ENCODE data around the gene PTPRD. TPM values are rescaled to one million over a fixed set of nuclear protein-coding genes. Genes with fewer than 3 reads are reported as not detected.
A peak's percentile ranks its signal among the peaks of the same experiment; 100 is the strongest.

PTPRD gene
- total and polyA plus RNA-seq, 5 donors from 2014 or later = 0.47 TPM; not detected in 4

DNA sequence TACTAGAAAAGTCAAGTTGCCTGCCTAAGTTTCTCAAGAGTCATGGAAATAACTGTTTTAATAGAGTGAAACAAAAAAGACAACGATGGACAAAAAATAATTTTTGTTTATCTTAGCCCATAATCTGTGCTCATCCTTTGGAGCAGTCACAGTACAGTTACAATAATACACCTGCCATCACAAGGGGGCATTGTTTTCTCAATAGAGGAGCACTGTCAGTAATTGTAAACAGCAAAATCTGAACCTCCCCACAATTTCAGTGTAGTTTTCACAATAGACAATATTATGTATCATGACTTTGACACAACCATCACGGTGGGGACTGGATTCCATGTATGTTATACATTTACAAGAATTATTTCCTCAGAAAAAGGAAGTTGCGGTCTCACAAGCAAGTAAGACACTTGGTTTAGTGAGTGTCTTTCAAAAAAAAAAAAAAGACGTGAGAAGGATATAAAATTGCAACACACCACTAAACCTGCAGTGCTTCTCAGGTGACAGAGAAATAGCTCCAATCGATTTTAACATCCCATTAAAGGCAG lies 586.3 kb downstream of the PTPRD start:
- Mint-ChIP-seq H3K4me1 (no peaks in the 10 kb centered on the region), H3K27ac (no peak overlapping the region), H3K36me3 (no peaks in the 10 kb centered on the region), H3K27me3 (no peaks in the 10 kb centered on the region), H3K9me3 (peaks cover 0 to 19% (median 1%) of the 10 kb centered on the region in 7 donors), H3K4me3 (no peak overlapping the region)
- no peak overlapping the region for H3K27ac ChIP-seq (ENCODE audit: insufficient read depth, low read length, poor library complexity, severe bottlenecking)
- peaks cover 0 to 1% of the 10 kb centered on the region in 2 experiments for H3K9me3 ChIP-seq (ENCODE audit: control insufficient read depth in 2 of 2, low read length in 2 of 2)
- peak in 1 of 3 donors; percentile 3 for DNase-seq
- H3K36me3 ChIP-seq (ENCODE audit: control insufficient read depth, insufficient read depth, low read length) = no peaks in the 10 kb centered on the region
- no peak overlapping the region for H3K4me3 ChIP-seq (ENCODE audit: low read depth, low read length)
- no peaks in the 10 kb centered on the region for H3K27me3 ChIP-seq (ENCODE audit: control insufficient read depth, insufficient read depth, low read length)
- H3K4me1 ChIP-seq (ENCODE audit: control insufficient read depth, insufficient read depth, low read length, poor library complexity, severe bottlenecking) = no peaks in the 10 kb centered on the region
- no peak for ATAC-seq (ENCODE audit: low read depth in 2 of 2)

GRCh38 chr9:10015755-10016154 lies 597.0 kb downstream of the PTPRD start:
- no peaks in the 10 kb centered on the region for H3K9me3 ChIP-seq (ENCODE audit: control insufficient read depth in 2 of 2, low read length in 2 of 2)
- ATAC-seq (ENCODE audit: low read depth in 2 of 2) (no peak), DNase-seq (no peak)
- H3K27ac Mint-ChIP-seq = no peak overlapping the region
- H3K4me3 Mint-ChIP-seq = no peak overlapping the region
- H3K36me3 Mint-ChIP-seq = no peaks in the 10 kb centered on the region
- H3K27me3 Mint-ChIP-seq = no peaks in the 10 kb centered on the region
- H3K4me1 ChIP-seq (ENCODE audit: control insufficient read depth, insufficient read depth, low read length, poor library complexity, severe bottlenecking) = no peaks in the 10 kb centered on the region
- H3K36me3 ChIP-seq (ENCODE audit: control insufficient read depth, insufficient read depth, low read length) = no peaks in the 10 kb centered on the region
- no peaks in the 10 kb centered on the region for H3K4me1 Mint-ChIP-seq
- H3K27ac ChIP-seq (ENCODE audit: insufficient read depth, low read length, poor library complexity, severe bottlenecking) = no peak overlapping the region
- H3K27me3 ChIP-seq (ENCODE audit: control insufficient read depth, insufficient read depth, low read length) = no peaks in the 10 kb centered on the region
- H3K9me3 Mint-ChIP-seq = peaks cover 0 to 3% (median 0%) of the 10 kb centered on the region in 7 donors
- no peak overlapping the region for H3K4me3 ChIP-seq (ENCODE audit: low read depth, low read length)

DNA sequence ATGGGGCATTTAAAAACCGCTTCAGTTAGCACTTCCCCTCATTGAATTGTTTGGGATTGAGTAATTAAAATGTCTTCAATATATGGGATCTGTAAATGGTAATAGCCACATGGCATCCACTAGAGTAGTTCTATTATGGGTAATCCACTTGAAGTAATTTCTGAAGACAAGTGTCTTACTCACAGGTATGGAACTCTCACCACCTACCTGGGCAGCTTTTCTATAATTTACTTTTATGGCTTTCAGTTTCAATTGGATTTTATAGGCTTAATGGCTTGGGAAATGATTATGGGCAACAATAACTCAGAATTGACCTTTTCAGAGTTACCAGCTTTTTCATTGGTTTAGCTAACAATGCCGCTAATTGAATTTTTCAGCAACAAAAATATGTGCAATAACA lies 597.9 kb downstream of the PTPRD start:
- Histone ChIP-seq H3K27me3 (ENCODE audit: control insufficient read depth, insufficient read depth, low read length) (no peaks in the 10 kb centered on the region), H3K27ac (ENCODE audit: insufficient read depth, low read length, poor library complexity, severe bottlenecking) (no peak overlapping the region), H3K4me1 (ENCODE audit: control insufficient read depth, insufficient read depth, low read length, poor library complexity, severe bottlenecking) (no peaks in the 10 kb centered on the region), H3K4me3 (ENCODE audit: low read depth, low read length) (no peak overlapping the region), H3K9me3 (ENCODE audit: control insufficient read depth in 2 of 2, low read length in 2 of 2) (no peaks in the 10 kb centered on the region), H3K36me3 (ENCODE audit: control insufficient read depth, insufficient read depth, low read length) (no peaks in the 10 kb centered on the region)
- Mint-ChIP-seq H3K4me3 (no peak overlapping the region), H3K9me3 (peaks cover 0 to 3% (median 0%) of the 10 kb centered on the region in 7 donors), H3K36me3 (no peaks in the 10 kb centered on the region), H3K27ac (no peak overlapping the region), H3K27me3 (no peaks in the 10 kb centered on the region), H3K4me1 (no peaks in the 10 kb centered on the region)
- DNase-seq (no peak), ATAC-seq (ENCODE audit: low read depth in 2 of 2) (no peak)

- no peak overlapping the region for H3K4me3 Mint-ChIP-seq
- no peak overlapping the region for H3K27ac ChIP-seq (ENCODE audit: insufficient read depth, low read length, poor library complexity, severe bottlenecking)
- H3K36me3 ChIP-seq (ENCODE audit: control insufficient read depth, insufficient read depth, low read length) = no peaks in the 10 kb centered on the region
- H3K4me3 ChIP-seq (ENCODE audit: low read depth, low read length) = no peak overlapping the region
- H3K27me3 ChIP-seq (ENCODE audit: control insufficient read depth, insufficient read depth, low read length) = no peaks in the 10 kb centered on the region
- ATAC-seq (ENCODE audit: low read depth in 2 of 2) = no peak
- no peak overlapping the region for H3K27ac Mint-ChIP-seq
- no peak for DNase-seq
- no peaks in the 10 kb centered on the region for H3K4me1 ChIP-seq (ENCODE audit: control insufficient read depth, insufficient read depth, low read length, poor library complexity, severe bottlenecking)
- H3K36me3 Mint-ChIP-seq = no peaks in the 10 kb centered on the region
- peaks cover 0 to 3% (median 0%) of the 10 kb centered on the region in 7 donors for H3K9me3 Mint-ChIP-seq
- no peaks in the 10 kb centered on the region for H3K27me3 Mint-ChIP-seq
- H3K9me3 ChIP-seq (ENCODE audit: control insufficient read depth in 2 of 2, low read length in 2 of 2) = no peaks in the 10 kb centered on the region
- H3K4me1 Mint-ChIP-seq = no peaks in the 10 kb centered on the region
Observed at GRCh38 chr9:10009401-10009800, 603.4 kb downstream of the PTPRD start.

GRCh38 chr9:10008101-10008799 lies 604.6 kb downstream of the PTPRD start:
- Histone ChIP-seq H3K4me1 (ENCODE audit: control insufficient read depth, insufficient read depth, low read length, poor library complexity, severe bottlenecking) (no peaks in the 10 kb centered on the region), H3K27ac (ENCODE audit: insufficient read depth, low read length, poor library complexity, severe bottlenecking) (no peak overlapping the region), H3K4me3 (ENCODE audit: low read depth, low read length) (no peak overlapping the region), H3K27me3 (ENCODE audit: control insufficient read depth, insufficient read depth, low read length) (no peaks in the 10 kb centered on the region), H3K9me3 (ENCODE audit: control insufficient read depth in 2 of 2, low read length in 2 of 2) (no peaks in the 10 kb centered on the region), H3K36me3 (ENCODE audit: control insufficient read depth, insufficient read depth, low read length) (no peaks in the 10 kb centered on the region)
- Mint-ChIP-seq H3K4me3 (no peak overlapping the region), H3K27me3 (no peaks in the 10 kb centered on the region), H3K27ac (no peak overlapping the region), H3K36me3 (no peaks in the 10 kb centered on the region), H3K9me3 (peaks cover 0 to 3% (median 0%) of the 10 kb centered on the region in 7 donors), H3K4me1 (no peaks in the 10 kb centered on the region)
- no peak for DNase-seq
- ATAC-seq (ENCODE audit: low read depth in 2 of 2) = no peak

- no peaks in the 10 kb centered on the region for H3K4me1 Mint-ChIP-seq
- Histone ChIP-seq H3K27me3 (ENCODE audit: control insufficient read depth, insufficient read depth, low read length) (no peaks in the 10 kb centered on the region), H3K4me3 (ENCODE audit: low read depth, low read length) (no peak overlapping the region), H3K4me1 (ENCODE audit: control insufficient read depth, insufficient read depth, low read length, poor library complexity, severe bottlenecking) (no peaks in the 10 kb centered on the region), H3K27ac (ENCODE audit: insufficient read depth, low read length, poor library complexity, severe bottlenecking) (no peak overlapping the region), H3K36me3 (ENCODE audit: control insufficient read depth, insufficient read depth, low read length) (no peaks in the 10 kb centered on the region), H3K9me3 (ENCODE audit: control insufficient read depth in 2 of 2, low read length in 2 of 2) (no peaks in the 10 kb centered on the region)
- DNase-seq = no peak
- H3K9me3 Mint-ChIP-seq = peaks cover 0 to 3% (median 0%) of the 10 kb centered on the region in 7 donors
- no peak for ATAC-seq (ENCODE audit: low read depth in 2 of 2)
- H3K36me3 Mint-ChIP-seq = no peaks in the 10 kb centered on the region
- no peak overlapping the region for H3K27ac Mint-ChIP-seq
- H3K27me3 Mint-ChIP-seq = no peaks in the 10 kb centered on the region
- no peak overlapping the region for H3K4me3 Mint-ChIP-seq
Observed at GRCh38 chr9:10007356-10007755, 605.4 kb downstream of the PTPRD start.

DNA sequence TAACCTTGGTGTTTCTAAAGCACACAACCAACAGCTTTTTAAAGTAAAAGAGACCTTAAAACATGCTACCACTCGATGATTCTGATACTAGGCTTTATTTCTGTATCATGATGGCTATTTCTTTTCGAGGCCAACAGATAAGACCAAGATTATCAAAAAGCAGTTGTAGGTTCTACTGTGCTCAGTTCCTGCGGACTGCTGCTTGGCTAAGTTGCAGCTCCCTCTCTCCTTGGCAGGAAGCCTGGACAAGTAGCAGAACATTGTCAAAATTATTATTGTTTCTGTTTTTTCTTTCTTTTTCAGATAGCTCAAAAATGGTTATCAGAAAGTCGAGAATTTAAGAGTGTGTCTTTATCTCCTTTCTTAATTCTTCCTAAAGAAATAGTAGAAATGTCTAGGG lies 607.6 kb downstream of the PTPRD start:
- no peaks in the 10 kb centered on the region for H3K4me1 Mint-ChIP-seq
- no peaks in the 10 kb centered on the region for H3K27me3 Mint-ChIP-seq
- ATAC-seq (ENCODE audit: low read depth in 2 of 2) = no peak
- Histone ChIP-seq H3K27me3 (ENCODE audit: control insufficient read depth, insufficient read depth, low read length) (no peaks in the 10 kb centered on the region), H3K27ac (ENCODE audit: insufficient read depth, low read length, poor library complexity, severe bottlenecking) (no peak overlapping the region), H3K4me3 (ENCODE audit: low read depth, low read length) (no peak overlapping the region), H3K36me3 (ENCODE audit: control insufficient read depth, insufficient read depth, low read length) (no peaks in the 10 kb centered on the region), H3K9me3 (ENCODE audit: control insufficient read depth in 2 of 2, low read length in 2 of 2) (no peaks in the 10 kb centered on the region), H3K4me1 (ENCODE audit: control insufficient read depth, insufficient read depth, low read length, poor library complexity, severe bottlenecking) (no peaks in the 10 kb centered on the region)
- no peak overlapping the region for H3K4me3 Mint-ChIP-seq
- peaks cover 0 to 4% (median 2%) of the 10 kb centered on the region in 7 donors for H3K9me3 Mint-ChIP-seq
- no peak for DNase-seq
- H3K36me3 Mint-ChIP-seq = no peaks in the 10 kb centered on the region
- no peak overlapping the region for H3K27ac Mint-ChIP-seq

GRCh38 chr9:10003047-10003446 lies 609.8 kb downstream of the PTPRD start:
- peaks cover 0 to 15% (median 3%) of the 10 kb centered on the region in 7 donors for H3K9me3 Mint-ChIP-seq
- ATAC-seq (ENCODE audit: low read depth in 2 of 2) (no peak), DNase-seq (no peak)
- H3K4me1 Mint-ChIP-seq = no peaks in the 10 kb centered on the region
- H3K27ac ChIP-seq (ENCODE audit: insufficient read depth, low read length, poor library complexity, severe bottlenecking) = no peak overlapping the region
- H3K36me3 Mint-ChIP-seq = no peaks in the 10 kb centered on the region
- H3K4me1 ChIP-seq (ENCODE audit: control insufficient read depth, insufficient read depth, low read length, poor library complexity, severe bottlenecking) = no peaks in the 10 kb centered on the region
- H3K27ac Mint-ChIP-seq = no peak overlapping the region
- H3K9me3 ChIP-seq (ENCODE audit: control insufficient read depth in 2 of 2, low read length in 2 of 2) = no peaks in the 10 kb centered on the region
- no peaks in the 10 kb centered on the region for H3K36me3 ChIP-seq (ENCODE audit: control insufficient read depth, insufficient read depth, low read length)
- no peak overlapping the region for H3K4me3 ChIP-seq (ENCODE audit: low read depth, low read length)
- no peaks in the 10 kb centered on the region for H3K27me3 ChIP-seq (ENCODE audit: control insufficient read depth, insufficient read depth, low read length)
- no peaks in the 10 kb centered on the region for H3K27me3 Mint-ChIP-seq
- H3K4me3 Mint-ChIP-seq = no peak overlapping the region
